ENCODE data around the gene VN1R4.
"Not testable (repeated sequence)": the region's sequence is repeated elsewhere in the genome, so short reads cannot be mapped to it uniquely, and the experiment has no call there.

Gene VN1R4, protein sequence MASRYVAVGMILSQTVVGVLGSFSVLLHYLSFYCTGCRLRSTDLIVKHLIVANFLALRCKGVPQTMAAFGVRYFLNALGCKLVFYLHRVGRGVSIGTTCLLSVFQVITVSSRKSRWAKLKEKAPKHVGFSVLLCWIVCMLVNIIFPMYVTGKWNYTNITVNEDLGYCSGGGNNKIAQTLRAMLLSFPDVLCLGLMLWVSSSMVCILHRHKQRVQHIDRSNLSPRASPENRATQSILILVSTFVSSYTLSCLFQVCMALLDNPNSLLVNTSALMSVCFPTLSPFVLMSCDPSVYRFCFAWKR

GRCh38 chr19:53267623-53268022, at the start of gene VN1R4:
Gene VN1R4, minus strand, starts transcription at chr19:53267723. Its CDS starts 58 bp downstream, at chr19:53267665.
- not testable (repeated sequence) for DNase-seq

DNA sequence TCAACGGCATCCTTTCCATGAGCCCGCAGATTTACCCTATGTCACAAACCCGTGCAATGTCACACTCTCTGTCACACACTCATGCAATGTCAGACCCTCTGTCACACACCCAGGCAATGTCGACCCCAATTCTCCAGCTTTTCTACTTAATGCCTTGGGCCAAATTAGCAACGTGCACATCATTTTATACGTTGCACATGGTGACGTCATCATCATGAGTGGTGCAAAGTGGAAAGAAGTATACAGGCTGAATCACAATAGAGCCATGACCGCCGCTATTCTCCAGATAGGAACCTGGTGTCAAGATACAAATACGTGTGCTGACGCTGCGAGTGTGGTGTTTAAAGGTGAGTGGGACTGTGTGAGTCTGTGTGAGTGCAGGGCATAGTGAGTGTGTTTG, 44.4 kb upstream of the VN1R4 start:
- no peak for DNase-seq

GRCh38 chr19:53311044-53311443, 43.5 kb upstream of the VN1R4 start:
- DNase-seq = no peak

DNA sequence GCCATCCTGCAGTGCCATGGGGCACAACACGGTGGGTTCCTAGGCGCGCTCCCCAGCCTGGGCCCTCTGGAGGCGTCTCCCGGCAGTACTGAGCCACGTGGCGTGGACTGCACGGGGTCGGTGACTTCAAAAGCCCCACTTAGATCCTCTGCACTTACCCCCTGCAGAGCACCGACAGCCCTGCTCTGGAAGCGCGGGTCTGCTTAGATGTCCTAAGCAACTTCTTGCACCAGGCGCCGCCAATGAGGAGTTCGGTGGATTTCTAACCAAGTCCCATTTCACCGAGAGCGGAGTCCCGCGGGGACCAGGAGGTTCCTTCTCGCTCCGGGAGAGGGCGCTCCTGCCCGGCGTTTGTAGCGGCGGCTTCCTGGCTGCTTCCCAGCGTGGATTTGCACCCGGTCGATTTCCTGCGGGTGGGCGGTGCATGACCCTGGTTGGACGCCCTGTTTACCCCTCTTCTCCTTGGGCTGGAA, 40.9 kb upstream of the VN1R4 start:
- DNase-seq = no peak

DNA sequence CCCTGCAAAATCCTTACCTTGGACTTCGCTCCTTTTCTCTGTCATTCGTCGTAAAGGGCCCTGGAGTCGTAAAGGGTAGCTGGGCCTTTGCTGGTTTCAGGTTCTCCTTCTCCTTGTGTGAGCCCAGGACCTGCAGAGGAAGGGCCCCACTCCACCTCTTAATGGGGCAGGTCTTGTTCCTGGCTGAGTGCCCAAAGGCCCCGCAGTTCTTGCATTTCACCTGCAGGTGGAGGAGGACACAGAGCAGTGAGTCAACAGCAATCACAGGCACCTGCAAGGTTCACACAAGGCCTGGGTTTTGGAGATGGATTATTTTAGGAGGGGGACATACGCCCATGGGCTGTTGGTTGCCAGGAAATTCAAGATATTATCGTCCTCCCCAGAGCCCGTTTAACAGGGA, 33.8 kb upstream of the VN1R4 start:
- not testable (repeated sequence) for DNase-seq

GRCh38 chr19:53294786-53295441, 27.4 kb upstream of the VN1R4 start:
- DNase-seq = no peak

- no peak for DNase-seq
These were observed 23.4 kb upstream of the VN1R4 start for GRCh38 chr19:53290758-53291549.

- no peak for DNase-seq
These were observed 17.6 kb upstream of the VN1R4 start for GRCh38 chr19:53285087-53285486.

GRCh38 chr19:53281947-53282346, 14.4 kb upstream of the VN1R4 start:
- not testable (repeated sequence) for DNase-seq

GRCh38 chr19:53275480-53275879, 8.0 kb upstream of the VN1R4 start:
- no peak for DNase-seq

DNA sequence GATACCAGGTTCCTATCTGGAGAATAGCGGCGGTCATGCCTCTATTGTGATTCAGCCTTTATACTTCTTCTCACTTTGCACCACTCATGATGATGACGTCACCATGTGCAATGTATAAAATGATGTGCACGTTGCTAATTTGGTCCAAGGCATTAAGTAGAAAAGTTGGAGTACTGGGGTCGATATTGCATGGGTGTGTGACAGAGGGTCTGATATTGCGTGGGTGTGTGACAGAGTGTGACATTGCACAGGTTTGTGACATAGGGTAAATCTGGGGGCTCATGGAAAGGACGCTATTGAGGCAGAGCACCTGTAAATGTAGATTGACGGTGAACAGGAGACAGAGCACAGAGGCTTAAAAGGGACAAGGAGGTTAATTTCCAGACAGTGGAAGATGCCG, 4.5 kb upstream of the VN1R4 start:
- DNase-seq = no peak

DNA sequence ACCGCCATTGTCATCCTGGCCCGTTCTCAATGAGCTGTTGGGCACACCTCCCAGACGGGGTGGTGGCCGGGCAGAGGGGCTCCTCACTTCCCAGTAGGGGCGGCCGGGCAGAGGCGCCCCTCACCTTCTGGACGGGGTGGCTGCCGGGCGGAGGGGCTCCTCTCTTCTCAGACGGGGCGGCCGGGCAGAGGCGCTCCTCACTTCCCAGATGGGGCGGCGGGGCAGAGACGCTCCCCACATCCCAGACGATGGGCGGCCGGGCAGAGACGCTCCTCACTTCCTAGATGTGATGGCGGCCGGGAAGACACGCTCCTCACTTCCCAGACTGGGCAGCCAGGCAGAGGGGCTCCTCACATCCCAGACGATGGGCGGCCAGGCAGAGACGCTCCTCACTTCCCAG, 2.3 kb upstream of the VN1R4 start:
- not testable (repeated sequence) for DNase-seq

DNA sequence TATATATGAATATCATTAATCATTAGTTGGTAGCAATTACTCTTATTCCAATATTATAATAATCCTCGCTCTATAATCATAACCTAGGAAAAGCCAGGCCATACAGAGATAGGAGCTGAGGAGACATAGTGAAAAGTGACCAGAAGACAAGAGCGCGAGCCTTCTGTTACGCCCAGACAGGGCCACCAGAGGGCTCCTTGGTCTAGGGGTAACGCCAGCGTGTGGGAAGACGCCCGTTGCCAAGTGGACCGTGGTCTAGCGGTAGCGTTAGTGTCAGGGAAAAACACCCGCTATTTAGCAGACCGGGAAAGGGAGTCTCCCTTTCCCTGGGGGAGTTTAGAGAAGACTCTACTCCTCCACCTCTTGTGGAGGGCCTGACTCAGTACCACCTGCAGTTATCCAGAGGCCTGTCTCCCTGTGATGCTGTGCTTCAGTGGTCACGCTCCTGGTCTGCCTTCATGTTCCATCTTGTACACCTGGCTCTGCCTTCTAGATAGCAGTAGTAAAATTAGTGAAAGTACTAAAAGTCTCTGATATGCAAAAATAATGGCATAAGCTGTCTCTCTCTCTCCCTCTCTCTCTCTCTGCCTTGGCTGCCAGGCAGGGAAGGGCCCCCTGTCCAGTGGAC, 9.7 kb downstream of the VN1R4 start, which contains the start of gene VN1R2:
Gene VN1R2 (plus strand): TSS at position 578 of the 628 bp plus-strand sequence. CDS start 84 bp downstream, outside the sequence.
- not testable (repeated sequence) for DNase-seq

DNA sequence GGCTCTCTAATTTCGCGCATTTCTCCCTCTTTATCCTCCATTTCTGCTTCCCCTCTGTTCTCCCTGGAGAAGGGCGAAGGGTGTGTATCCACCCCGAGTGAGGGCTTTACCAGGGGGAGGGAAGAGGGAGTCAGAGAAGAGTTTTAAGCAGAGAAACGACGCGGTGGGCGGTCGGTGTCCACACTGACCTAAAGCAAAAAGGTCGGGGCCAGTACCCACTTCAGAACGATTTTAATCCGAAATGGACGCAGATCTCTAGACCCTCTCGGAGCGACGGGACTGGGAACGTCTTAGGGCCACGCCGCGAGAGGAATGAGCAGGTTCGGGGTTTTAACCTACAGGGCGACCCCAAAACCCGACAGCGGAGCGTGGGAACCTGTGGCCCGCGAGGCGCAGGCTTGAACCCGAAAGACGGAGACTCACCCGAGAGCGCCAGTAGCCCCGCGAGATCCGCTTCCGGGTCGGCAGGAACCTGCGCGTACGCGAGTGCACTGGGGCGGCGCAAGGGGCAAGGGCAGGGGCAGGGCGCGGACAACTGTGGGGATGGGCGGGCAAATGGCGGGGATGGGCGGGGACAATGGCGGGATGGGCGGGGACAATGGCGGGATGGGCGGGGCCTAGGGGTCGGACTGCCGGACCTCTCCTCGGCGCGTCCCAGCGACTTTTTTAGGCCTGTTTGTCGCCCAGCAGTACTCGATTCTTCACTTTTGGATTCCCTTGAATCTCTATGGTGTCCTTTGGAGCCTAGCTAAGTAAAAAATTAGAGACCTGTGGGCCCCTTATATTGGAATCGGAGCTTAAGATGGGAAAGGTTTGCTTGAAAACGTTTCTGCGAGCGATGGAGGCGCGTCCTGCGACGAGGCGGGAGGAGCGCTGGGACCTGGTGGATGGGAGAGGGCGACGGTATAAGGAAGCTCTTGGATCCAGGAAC, 12.8 kb downstream of the VN1R4 start, which contains the start of gene ZNF677:
Gene ZNF677 (minus strand): TSS at position 463 of the 931 bp plus-strand sequence. CDS start 3,323 bp downstream, outside the sequence.
- DNase-seq = peak; percentile 41

- DNase-seq = no peak
These were observed 21.0 kb downstream of the VN1R4 start for GRCh38 chr19:53246498-53246897.

DNA sequence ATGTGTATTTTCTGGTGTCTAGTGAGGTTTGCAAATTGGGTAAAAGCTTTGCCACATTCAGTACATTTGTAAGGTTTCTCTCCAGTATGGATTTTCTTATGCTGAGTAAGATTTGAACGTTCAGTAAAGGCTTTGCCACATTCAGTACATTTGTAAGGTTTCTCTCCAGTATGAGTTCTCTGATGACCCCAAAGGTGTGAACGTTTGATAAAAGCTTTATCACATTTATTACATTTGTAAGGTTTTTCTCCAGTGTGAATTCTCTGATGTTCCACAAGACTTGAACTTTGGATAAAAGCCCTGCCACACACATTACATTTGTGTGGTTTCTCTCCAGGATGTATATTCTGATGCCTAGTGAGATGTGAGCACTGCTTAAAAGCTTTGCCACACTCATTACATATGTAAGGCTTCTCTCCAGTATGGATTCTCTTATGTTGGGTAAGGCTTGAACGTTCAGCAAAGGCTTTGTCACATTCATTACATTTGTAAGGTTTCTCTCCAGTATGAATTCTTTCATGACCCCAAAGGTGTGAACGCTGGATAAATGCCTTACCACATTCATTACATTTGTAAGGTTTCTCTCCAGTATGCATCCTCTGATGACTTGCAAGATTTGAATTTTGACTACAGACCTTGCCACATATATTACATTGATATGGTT, 30.3 kb downstream of the VN1R4 start:
- DNase-seq = no peak

GRCh38 chr19:53224606-53225005, 42.9 kb downstream of the VN1R4 start:
- no peak for DNase-seq

DNA sequence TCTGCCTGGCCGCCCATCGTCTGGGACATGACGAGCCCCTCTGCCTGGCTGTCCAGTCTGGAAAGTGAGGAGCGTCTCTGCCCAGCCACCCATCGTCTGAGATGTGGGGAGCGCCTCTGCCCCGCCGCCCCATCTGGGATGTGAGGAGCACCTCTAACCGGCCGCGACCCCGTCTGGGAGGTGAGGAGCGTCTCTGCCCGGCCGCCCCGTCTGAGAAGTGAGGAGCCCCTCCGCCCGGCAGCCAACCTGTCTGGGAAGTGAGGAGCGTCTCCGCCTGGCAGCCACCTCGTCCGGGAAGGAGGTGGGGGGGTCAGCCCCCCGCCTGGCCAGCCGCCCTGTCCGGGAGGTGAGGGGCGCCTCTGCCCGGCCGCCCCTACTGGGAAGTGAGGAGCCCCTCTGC, 44.8 kb downstream of the VN1R4 start:
- not testable (repeated sequence) for DNase-seq

Data from GF-D8 (cell line).